Peyer's patch (tissue), 4 donors: ENCODE measurements around the gene TMEM187. TPM values are rescaled to one million over a fixed set of nuclear protein-coding genes. Genes with fewer than 3 reads are reported as not detected.
"Not testable (repeated sequence)": the region's sequence is repeated elsewhere in the genome, so short reads cannot be mapped to it uniquely, and the experiment has no call there.

Experiments used
- DNase-seq, 3 donors: peaks; one replicate each; pipeline ENCODE4 v3.0.0-alpha.2; 2017 to 2019
- H3K27ac ChIP-seq, 4 donors: fragments of 200-600 bp; sonication (generic); one replicate each; pipeline ENCODE4 v1.5.1; 2016 to 2019
- H3K27me3 ChIP-seq, 2 donors: fragments of 200-600 bp; sonication (generic); one replicate each; pipeline ENCODE4 v1.5.1; 2019
- H3K36me3 ChIP-seq, 3 donors: fragments of 200-600 bp; sonication (generic); one replicate each; pipeline ENCODE4 v1.5.1; 2016 to 2019
- H3K4me1 ChIP-seq, 4 donors: fragments of 200-600 bp; sonication (generic); one replicate each; pipeline ENCODE4 v1.5.1; 2016 to 2019
- H3K4me3 ChIP-seq, 4 donors: fragments of 200-600 bp; sonication (generic); 1 replicate in 3 of 4; 2 replicates in 1 of 4; pipeline ENCODE4 v1.5.1; 2016 to 2019; ENCODE audit warnings: mild to moderate bottlenecking in 1 of 4
- H3K9me3 ChIP-seq, 4 donors: fragments of 200-600 bp; sonication (generic); one replicate each; pipeline ENCODE4 v1.5.1; 2016 to 2019; ENCODE audit warnings: mild to moderate bottlenecking in 1 of 4
- POLR2A ChIP-seq, 2 donors: fragments of 450-650 bp; IDR thresholded peaks; one replicate each; pipeline ENCODE4 v1.5.1; 2017; ENCODE audit warnings: antibody characterized with exemption in 2 of 2, mild to moderate bottlenecking in 2 of 2, moderate library complexity in 2 of 2
- total RNA-seq, 4 donors: library from RNA; depleted of rRNA; stranded (reverse); fragments of >200 nt; gene quantifications; one replicate each; pipeline ENCODE4 v1.1.0, GENCODE V29; 2016
- TF ChIP-seq, protein P1 (sequence below), 6 experiments: fragments of 450-650 bp in 4 of 6; fragments of 200-600 bp in 2 of 6; sonication (generic) in 1 of 6; IDR thresholded peaks; one replicate each; pipeline ENCODE4 v1.5.1; 2017 to 2019; ENCODE audit warnings: antibody characterized with exemption in 6 of 6, mild to moderate bottlenecking in 3 of 6, moderate library complexity in 1 of 6

TMEM187 gene
- total RNA-seq, 4 donors from 2014 or later, result 10.7 to 32.6 (median 12.8) TPM

- no peaks in the 10 kb centered on the region for H3K9me3 ChIP-seq
- H3K27me3 ChIP-seq, result no peaks in the 10 kb centered on the region
- DNase-seq, result no peak
- H3K36me3 ChIP-seq, result no peaks in the 10 kb centered on the region
- TF ChIP-seq, protein P1, sequence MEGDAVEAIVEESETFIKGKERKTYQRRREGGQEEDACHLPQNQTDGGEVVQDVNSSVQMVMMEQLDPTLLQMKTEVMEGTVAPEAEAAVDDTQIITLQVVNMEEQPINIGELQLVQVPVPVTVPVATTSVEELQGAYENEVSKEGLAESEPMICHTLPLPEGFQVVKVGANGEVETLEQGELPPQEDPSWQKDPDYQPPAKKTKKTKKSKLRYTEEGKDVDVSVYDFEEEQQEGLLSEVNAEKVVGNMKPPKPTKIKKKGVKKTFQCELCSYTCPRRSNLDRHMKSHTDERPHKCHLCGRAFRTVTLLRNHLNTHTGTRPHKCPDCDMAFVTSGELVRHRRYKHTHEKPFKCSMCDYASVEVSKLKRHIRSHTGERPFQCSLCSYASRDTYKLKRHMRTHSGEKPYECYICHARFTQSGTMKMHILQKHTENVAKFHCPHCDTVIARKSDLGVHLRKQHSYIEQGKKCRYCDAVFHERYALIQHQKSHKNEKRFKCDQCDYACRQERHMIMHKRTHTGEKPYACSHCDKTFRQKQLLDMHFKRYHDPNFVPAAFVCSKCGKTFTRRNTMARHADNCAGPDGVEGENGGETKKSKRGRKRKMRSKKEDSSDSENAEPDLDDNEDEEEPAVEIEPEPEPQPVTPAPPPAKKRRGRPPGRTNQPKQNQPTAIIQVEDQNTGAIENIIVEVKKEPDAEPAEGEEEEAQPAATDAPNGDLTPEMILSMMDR (IDR thresholded peaks at IDR 0.05), result no peak
- no peak for TF ChIP-seq POLR2A (IDR thresholded peaks at IDR 0.05)
- no peak overlapping the region for H3K27ac ChIP-seq
- no peaks in the 10 kb centered on the region for H3K4me1 ChIP-seq
- no peak overlapping the region for H3K4me3 ChIP-seq
Observed at GRCh38 chrX:153993079-153993478, 20.5 kb downstream of the TMEM187 start.

GRCh38 chrX:153993978-153994377 lies 21.4 kb downstream of the TMEM187 start:
- Histone ChIP-seq H3K4me3 (no peak overlapping the region), H3K9me3 (no peaks in the 10 kb centered on the region), H3K4me1 (no peaks in the 10 kb centered on the region), H3K36me3 (no peaks in the 10 kb centered on the region), H3K27ac (no peak overlapping the region), H3K27me3 (no peaks in the 10 kb centered on the region)
- TF ChIP-seq, protein P1 (IDR thresholded peaks at IDR 0.05), result no peak
- TF ChIP-seq POLR2A (IDR thresholded peaks at IDR 0.05), result no peak
- DNase-seq, result no peak

- not testable (repeated sequence) for H3K36me3 ChIP-seq, H3K27ac ChIP-seq, H3K4me3 ChIP-seq, DNase-seq, H3K9me3 ChIP-seq, H3K27me3 ChIP-seq, H3K4me1 ChIP-seq
Observed at GRCh38 chrX:153994398-153994797, 21.8 kb downstream of the TMEM187 start.

- TF ChIP-seq POLR2A (IDR thresholded peaks at IDR 0.05), result no peak
- TF ChIP-seq, protein P1 (IDR thresholded peaks at IDR 0.05), result no peak
- Histone ChIP-seq H3K9me3 (no peaks in the 10 kb centered on the region), H3K36me3 (no peaks in the 10 kb centered on the region), H3K4me3 (no peak overlapping the region), H3K27me3 (no peaks in the 10 kb centered on the region), H3K4me1 (no peaks in the 10 kb centered on the region), H3K27ac (no peak overlapping the region)
- no peak for DNase-seq
Observed at GRCh38 chrX:153995504-153995903, 22.9 kb downstream of the TMEM187 start.

DNA sequence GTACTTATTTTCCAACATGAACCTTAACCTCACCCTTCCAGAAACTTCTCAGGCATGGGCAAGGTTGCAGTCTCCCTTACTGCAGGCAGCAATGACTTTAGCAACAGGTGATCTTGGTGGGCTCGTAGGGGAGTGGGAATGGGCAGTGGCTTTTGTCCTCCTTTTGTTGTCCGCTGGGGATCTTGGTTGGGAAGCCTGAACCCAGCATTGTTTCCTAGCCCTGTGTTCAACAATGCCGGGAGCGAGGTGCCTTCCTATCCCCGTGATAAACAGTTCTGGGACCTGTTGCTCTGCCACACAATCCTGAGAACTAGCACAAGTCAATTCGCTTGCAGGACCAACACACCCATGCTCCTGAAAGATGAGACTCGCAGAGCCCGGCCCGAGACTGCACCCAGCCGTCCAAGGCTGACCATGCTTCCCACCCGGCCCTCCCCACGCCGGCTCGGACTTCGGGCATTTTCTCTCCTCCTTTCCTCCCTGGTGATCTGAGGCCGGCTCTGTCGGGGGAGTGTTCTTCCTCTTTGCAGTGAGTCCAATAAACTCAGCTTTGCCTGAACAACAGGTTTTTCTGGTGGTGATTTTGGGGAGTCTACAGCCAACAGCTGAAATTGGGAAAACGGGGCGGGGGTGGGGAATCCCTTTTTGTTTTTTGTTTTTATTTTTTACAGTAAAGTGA lies 26.9 kb downstream of the TMEM187 start:
- Histone ChIP-seq H3K4me1 (no peaks in the 10 kb centered on the region), H3K4me3 (no peak overlapping the region), H3K36me3 (no peaks in the 10 kb centered on the region), H3K27me3 (no peaks in the 10 kb centered on the region), H3K27ac (no peak overlapping the region), H3K9me3 (no peaks in the 10 kb centered on the region)
- TF ChIP-seq, protein P1 (IDR thresholded peaks at IDR 0.05), result no peak
- TF ChIP-seq POLR2A (IDR thresholded peaks at IDR 0.05), result no peak
- no peak for DNase-seq

- no peaks in the 10 kb centered on the region for H3K27me3 ChIP-seq
- no peak for DNase-seq
- TF ChIP-seq POLR2A (IDR thresholded peaks at IDR 0.05), result no peak
- TF ChIP-seq, protein P1 (IDR thresholded peaks at IDR 0.05), result no peak
- H3K4me3 ChIP-seq, result no peak overlapping the region
- no peaks in the 10 kb centered on the region for H3K4me1 ChIP-seq
- no peaks in the 10 kb centered on the region for H3K36me3 ChIP-seq
- no peaks in the 10 kb centered on the region for H3K9me3 ChIP-seq
- H3K27ac ChIP-seq, result no peak overlapping the region
Observed at GRCh38 chrX:154000051-154000450, 27.5 kb downstream of the TMEM187 start.
